Stimulated activated CD4-positive, alpha-beta T cell treated with anti-CD3 and anti-CD28 coated beads, Interleukin-4, amount 100 ng/mL, for 4 hours (primary cell): Measurements from ENCODE around the gene ZNF414.
"Not testable (repeated sequence)": the region's sequence is repeated elsewhere in the genome, so short reads cannot be mapped to it uniquely, and the experiment has no call there.

Experiments
- DNase-seq, 2 experiments: peaks; one replicate each; pipeline ENCODE4 v3.0.0-alpha.2; 2020

ZNF414 gene

GRCh38 chr19:8513687-8514504 is at the start of gene ZNF414:
Gene ZNF414, minus strand, starts transcription at chr19:8514167. Its CDS starts 121 bp downstream, at chr19:8514046.
- DNase-seq = peak; percentile 93 to 99

GRCh38 chr19:8561075-8561764 is 47.3 kb upstream of the ZNF414 start:
- DNase-seq = no peak

GRCh38 chr19:8558325-8558724 is 44.4 kb upstream of the ZNF414 start:
- DNase-seq = no peak

GRCh38 chr19:8557642-8558238 is 43.8 kb upstream of the ZNF414 start:
- DNase-seq = no peak

GRCh38 chr19:8553729-8554128 is 39.8 kb upstream of the ZNF414 start:
- DNase-seq = not testable (repeated sequence)

- DNase-seq = no peak
These were observed 38.8 kb upstream of the ZNF414 start for GRCh38 chr19:8552810-8553209.

- no peak for DNase-seq
These were observed 36.1 kb upstream of the ZNF414 start for GRCh38 chr19:8550070-8550469.

GRCh38 chr19:8545743-8546142 is 31.8 kb upstream of the ZNF414 start:
- DNase-seq = no peak

- DNase-seq = no peak
These were observed 30.2 kb upstream of the ZNF414 start for GRCh38 chr19:8544168-8544567.

GRCh38 chr19:8539621-8540149 is 25.7 kb upstream of the ZNF414 start:
- DNase-seq = no peak

- no peak for DNase-seq
These were observed 23.1 kb upstream of the ZNF414 start for GRCh38 chr19:8537099-8537498.

GRCh38 chr19:8536282-8536681 is 22.3 kb upstream of the ZNF414 start:
- DNase-seq = no peak

- DNase-seq = no peak
These were observed 18.3 kb upstream of the ZNF414 start for GRCh38 chr19:8532225-8532624.

- no peak for DNase-seq
These were observed 17.5 kb upstream of the ZNF414 start for GRCh38 chr19:8531470-8531869.

GRCh38 chr19:8530061-8530679 is 16.2 kb upstream of the ZNF414 start:
- DNase-seq = no peak

- no peak for DNase-seq
These were observed 15.5 kb upstream of the ZNF414 start for GRCh38 chr19:8529369-8530006.

- DNase-seq = no peak
These were observed 14.5 kb upstream of the ZNF414 start for GRCh38 chr19:8528500-8528899.

- no peak for DNase-seq
These were observed 12.6 kb upstream of the ZNF414 start for GRCh38 chr19:8526345-8527091.

GRCh38 chr19:8525401-8525684 is 11.4 kb upstream of the ZNF414 start:
- no peak for DNase-seq

- no peak for DNase-seq
These were observed 5.4 kb upstream of the ZNF414 start for GRCh38 chr19:8519388-8519787.

- DNase-seq = no peak
These were observed 4.6 kb upstream of the ZNF414 start for GRCh38 chr19:8518536-8518935.
